Cardiac muscle cell (in vitro differentiated cells and primary cell): ENCODE data around the gene AHDC1. TPM values are rescaled to one million over a fixed set of nuclear protein-coding genes. Genes with fewer than 3 reads are reported as not detected.

Experiments used
- DNase-seq, 2 donors: peaks; one replicate each; pipeline versions ENCODE4 v3.0.0 to v3.0.0-alpha.2; 2010 to 2017; ENCODE audit warnings: low read depth in 1 of 2, low spot score in 1 of 2
- H3K27ac ChIP-seq: fragments of 200-600 bp; sonication (generic); 2 replicates; pipeline ENCODE4 v1.5.1; 2016
- H3K27me3 ChIP-seq: fragments of 200-600 bp; sonication (generic); 2 replicates; pipeline ENCODE4 v1.6.0; 2016; ENCODE audit warnings: control low read depth
- H3K36me3 ChIP-seq: fragments of 200-600 bp; sonication (generic); 2 replicates; pipeline ENCODE4 v1.5.1; 2016; ENCODE audit warnings: control low read depth
- H3K4me1 ChIP-seq: fragments of 200-600 bp; sonication (generic); 2 replicates; pipeline ENCODE4 v1.8.1; 2017; ENCODE audit warnings: low read depth, mild to moderate bottlenecking, mixed run types
- H3K4me3 ChIP-seq: fragments of 200-600 bp; sonication (generic); 2 replicates; pipeline ENCODE4 v1.5.1; 2016; ENCODE audit warnings: mild to moderate bottlenecking
- H3K9me3 ChIP-seq: fragments of 200-600 bp; sonication (generic); 2 replicates; pipeline ENCODE4 v1.5.1; 2017; ENCODE audit warnings: low read depth, mild to moderate bottlenecking, control low read depth
- CTCF ChIP-seq: IDR thresholded peaks from 2 replicates; pipeline ENCODE4 v1.5.1; 2012; ENCODE audit warnings: low read depth, mild to moderate bottlenecking, low read length
- polyA plus RNA-seq: library from polyadenylated mRNA; unstranded; fragments of >200 nt; fragmentation: Nextera tagmentation; extraction: Ambion mirVana; gene quantifications from 2 replicates; pipeline ENCODE4 v1.2.1, GENCODE V29; 2016
- total RNA-seq: library from RNA; depleted of rRNA; stranded (reverse); fragments of >200 nt; gene quantifications from 2 replicates; pipeline ENCODE4 v1.2.3, GENCODE V29; 2016

AHDC1 gene
- 31.0 and 58.1 TPM in 2 replicates for total RNA-seq
- polyA plus RNA-seq: 16.3 and 21.1 TPM in 2 replicates

GRCh38 chr1:27603681-27604578, at the start of gene AHDC1:
AHDC1 (minus strand) TSS chr1:27604144; CDS start chr1:27552115, 52,029 bp downstream.
- DNase-seq: peak; percentile 96 to 97
- TF ChIP-seq CTCF: no peak
- H3K27ac ChIP-seq: peak within 1 kb of the TSS; percentile 90
- H3K27me3 ChIP-seq: no peaks in the 10 kb centered on the region
- H3K4me3 ChIP-seq: peak within 1 kb of the TSS; percentile 96
- peaks cover 36% of the 10 kb centered on the region for H3K4me1 ChIP-seq
- H3K36me3 ChIP-seq: no peaks in the 10 kb centered on the region
- no peaks in the 10 kb centered on the region for H3K9me3 ChIP-seq

GRCh38 chr1:27652111-27652864, 48.3 kb upstream of the AHDC1 start:
- DNase-seq: no peak
- TF ChIP-seq CTCF: no peak
- no peak overlapping the region for H3K4me3 ChIP-seq
- peaks cover 23% of the 10 kb centered on the region for H3K4me1 ChIP-seq
- H3K27me3 ChIP-seq: no peaks in the 10 kb centered on the region
- H3K27ac ChIP-seq: no peak overlapping the region
- no peaks in the 10 kb centered on the region for H3K9me3 ChIP-seq
- no peaks in the 10 kb centered on the region for H3K36me3 ChIP-seq

- H3K27ac ChIP-seq: peak overlapping the region; percentile 46
- peak; percentile 58 to 83 for DNase-seq
These were observed 46.7 kb upstream of the AHDC1 start for GRCh38 chr1:27650539-27651175.

GRCh38 chr1:27650171-27650538, 46.2 kb upstream of the AHDC1 start:
- H3K27me3 ChIP-seq: no peaks in the 10 kb centered on the region
- H3K4me1 ChIP-seq: peaks cover 18% of the 10 kb centered on the region
- peak overlapping the region; percentile 24 for H3K27ac ChIP-seq
- TF ChIP-seq CTCF: no peak
- DNase-seq: no peak
- H3K9me3 ChIP-seq: no peaks in the 10 kb centered on the region
- no peaks in the 10 kb centered on the region for H3K36me3 ChIP-seq
- no peak overlapping the region for H3K4me3 ChIP-seq

More at GRCh38 chr1:27650539-27651175, 46.7 kb upstream of the AHDC1 start:
- peaks cover 23% of the 10 kb centered on the region for H3K4me1 ChIP-seq
- H3K9me3 ChIP-seq: no peaks in the 10 kb centered on the region
- H3K4me3 ChIP-seq: no peak overlapping the region
- H3K36me3 ChIP-seq: no peaks in the 10 kb centered on the region
- H3K27me3 ChIP-seq: no peaks in the 10 kb centered on the region
- TF ChIP-seq CTCF: no peak

GRCh38 chr1:27649306-27649635, 45.3 kb upstream of the AHDC1 start:
- DNase-seq: no peak
- no peaks in the 10 kb centered on the region for H3K36me3 ChIP-seq
- no peak overlapping the region for H3K4me3 ChIP-seq
- TF ChIP-seq CTCF: no peak
- H3K4me1 ChIP-seq: peaks cover 15% of the 10 kb centered on the region
- H3K9me3 ChIP-seq: no peaks in the 10 kb centered on the region
- H3K27me3 ChIP-seq: no peaks in the 10 kb centered on the region
- no peak overlapping the region for H3K27ac ChIP-seq
